NOMO-1 treated with dmso at 0.1 percent for 144 hours (cell line): ENCODE results near the gene CEBPE.
"Not testable (repeated sequence)": the region's sequence is repeated elsewhere in the genome, so short reads cannot be mapped to it uniquely, and the experiment has no call there.

Experiments used
- DNase-seq: peaks from one replicate; lab custom pipeline; 2025; ENCODE audit not compliant: unreplicated experiment; lab: John Stamatoyannopoulos, UW

CEBPE gene

GRCh38 chr14:23123419-23123818 is 4.4 kb upstream of the CEBPE start:
- DNase-seq: no peak

- no peak for DNase-seq
Observed at GRCh38 chr14:23122086-23122485, 3.0 kb upstream of the CEBPE start.

GRCh38 chr14:23121361-23121771 is 2.3 kb upstream of the CEBPE start:
- no peak for DNase-seq

- peak; percentile 68 for DNase-seq
Observed at GRCh38 chr14:23120541-23121251, 1.6 kb upstream of the CEBPE start.

- peak; percentile 95 for DNase-seq
Observed at GRCh38 chr14:23119363-23120327, 590 bp upstream of the CEBPE start.

DNA sequence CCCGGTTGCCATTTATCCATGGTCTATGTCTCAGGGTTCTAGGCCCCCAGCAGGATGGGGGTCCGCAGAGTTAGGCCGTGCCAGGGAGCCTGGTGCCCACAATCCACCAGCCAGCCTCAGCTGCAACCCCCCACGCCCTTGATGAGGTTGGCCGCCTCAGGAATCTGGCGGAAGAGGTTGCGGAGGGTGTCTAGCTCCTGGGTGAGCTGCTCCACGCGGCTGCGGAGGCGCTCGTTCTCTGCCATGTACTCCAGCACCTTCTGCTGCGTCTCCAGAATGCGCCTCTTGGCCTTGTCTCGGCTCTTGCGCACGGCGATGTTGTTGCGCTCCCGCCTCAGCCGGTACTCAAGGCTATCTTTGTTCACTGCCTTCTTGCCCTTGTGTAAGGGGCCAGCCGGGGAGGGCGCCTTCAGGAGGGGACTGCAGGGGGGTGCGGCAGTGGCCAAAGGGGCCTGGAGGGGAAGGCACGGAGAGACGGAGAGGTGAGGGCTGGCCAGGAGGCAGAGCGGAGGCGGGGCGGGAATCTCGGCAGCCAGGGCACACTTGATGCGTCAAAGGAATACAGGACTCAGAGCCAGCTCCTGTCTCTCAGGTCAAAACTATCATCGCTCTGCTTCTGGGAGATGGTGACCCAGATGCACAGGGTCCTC is 1.6 kb downstream of the CEBPE start:
- DNase-seq: no peak

GRCh38 chr14:23115918-23116317 is 3.1 kb downstream of the CEBPE start:
- no peak for DNase-seq

- DNase-seq: no peak
Observed at GRCh38 chr14:23115039-23115731, 3.9 kb downstream of the CEBPE start.

- DNase-seq: no peak
Observed at GRCh38 chr14:23114669-23115038, 4.4 kb downstream of the CEBPE start.

- DNase-seq: no peak
Observed at GRCh38 chr14:23114120-23114458, 5.0 kb downstream of the CEBPE start.

DNA sequence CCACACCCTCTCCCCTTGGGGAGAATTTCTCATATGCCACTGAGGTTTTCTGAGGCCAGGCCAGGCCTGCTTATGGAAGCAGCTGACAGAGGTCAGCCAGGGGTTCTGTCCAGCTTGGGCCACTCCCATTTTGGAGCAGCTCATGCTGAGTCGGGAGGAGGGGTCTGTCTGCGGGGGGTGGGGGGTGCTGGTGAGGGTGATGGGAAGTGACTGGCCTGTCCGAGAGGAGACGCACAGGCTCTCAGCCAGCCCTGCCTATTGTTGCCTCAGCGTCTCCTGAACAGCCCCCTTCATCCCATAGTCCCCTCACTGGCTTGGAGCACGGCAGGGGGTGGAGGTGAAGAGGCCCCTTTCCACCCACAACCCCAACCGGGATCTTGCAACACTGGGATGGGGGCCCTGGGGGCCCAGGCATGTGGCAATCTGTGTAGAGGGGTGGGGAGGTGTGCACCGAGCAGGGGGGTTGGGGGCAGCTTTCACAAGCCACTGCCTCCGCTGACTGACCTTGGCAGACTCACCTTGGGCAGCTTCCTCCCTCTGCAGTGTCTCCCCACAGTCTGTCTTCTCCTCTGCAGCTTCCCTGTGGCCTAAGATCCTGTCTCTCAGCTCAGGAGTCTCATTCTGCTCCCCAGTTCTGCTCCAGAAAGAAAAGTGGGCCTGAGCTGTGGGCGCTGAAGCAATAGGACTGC is 5.5 kb downstream of the CEBPE start:
- DNase-seq: peak; percentile 55

- peak; percentile 70 for DNase-seq
Observed at GRCh38 chr14:23112359-23113178, 6.5 kb downstream of the CEBPE start.

- DNase-seq: no peak
Observed at GRCh38 chr14:23110579-23111365, 8.3 kb downstream of the CEBPE start.

- no peak for DNase-seq
Observed at GRCh38 chr14:23109769-23110168, 9.3 kb downstream of the CEBPE start.

DNA sequence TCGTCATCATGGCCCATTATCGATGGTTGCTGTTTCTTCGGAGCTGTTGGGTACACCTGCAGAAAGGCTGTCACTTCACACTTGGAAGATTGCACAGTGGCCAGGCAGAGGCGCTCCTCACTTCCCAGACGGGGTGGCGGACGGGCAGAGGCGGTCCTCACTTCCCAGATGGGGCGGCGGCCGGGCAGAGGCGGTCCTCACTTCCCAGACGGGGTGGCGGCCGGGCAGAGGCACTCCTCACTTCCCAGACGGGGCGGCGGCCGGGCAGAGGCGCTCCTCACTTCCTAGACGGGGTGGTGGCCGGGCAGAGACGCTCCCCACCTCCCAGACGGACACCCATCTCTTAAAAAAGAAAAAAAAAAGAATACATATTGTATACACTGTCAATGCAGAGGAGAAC is 10.9 kb downstream of the CEBPE start:
- DNase-seq: not testable (repeated sequence)

- DNase-seq: not testable (repeated sequence)
Observed at GRCh38 chr14:23107620-23108019, 11.4 kb downstream of the CEBPE start.

DNA sequence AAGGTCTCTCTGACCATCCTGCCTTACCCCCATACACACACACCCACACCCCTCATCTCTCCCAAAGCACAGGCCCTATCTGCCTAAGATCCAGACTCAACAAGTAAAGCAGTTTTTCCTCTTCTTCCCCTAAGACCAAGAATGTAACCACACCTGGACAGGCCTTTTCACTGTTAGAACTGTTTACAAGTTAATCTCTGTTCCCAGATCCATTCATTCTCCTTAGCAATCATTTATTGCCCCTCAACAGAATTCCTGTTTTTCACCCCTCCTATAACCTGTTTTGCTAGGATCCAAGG is 12.4 kb downstream of the CEBPE start:
- DNase-seq: no peak

GRCh38 chr14:23105348-23105824 is 13.7 kb downstream of the CEBPE start:
- DNase-seq: no peak
